ENCODE results near the gene ACAP1.
"Not testable (repeated sequence)": the region's sequence is repeated elsewhere in the genome, so short reads cannot be mapped to it uniquely, and the experiment has no call there.

Gene ACAP1

DNA sequence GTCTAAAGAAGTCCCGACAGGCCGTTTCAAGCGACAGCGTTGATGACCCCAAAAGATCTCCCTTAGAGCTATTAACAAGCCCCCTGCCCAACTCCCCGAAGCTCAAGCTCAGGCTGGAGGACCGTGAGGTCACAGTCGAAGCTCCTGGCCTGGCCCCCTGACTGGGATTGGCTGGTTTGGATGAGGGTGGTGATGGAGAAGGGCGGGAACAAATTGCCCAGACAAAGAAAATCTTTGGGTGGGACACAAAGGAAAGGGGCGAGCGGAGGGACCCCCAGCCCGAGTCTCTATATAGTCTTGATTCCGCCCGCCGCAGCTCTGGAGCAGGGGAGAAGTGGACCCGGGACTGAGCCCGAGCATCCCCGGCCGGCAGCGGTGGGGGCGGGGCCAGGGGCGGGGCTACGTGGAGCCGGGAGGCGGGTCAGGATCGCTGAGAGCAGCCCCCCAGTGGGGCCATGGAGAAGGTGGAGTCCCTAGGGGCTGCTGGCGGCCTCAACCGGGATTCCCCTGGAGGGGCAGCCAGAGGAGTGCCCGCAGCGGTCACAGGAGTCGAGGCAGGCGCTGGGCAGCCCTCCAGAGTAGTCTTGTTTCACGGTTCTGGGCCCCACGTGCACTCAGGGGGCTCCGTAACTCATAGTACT, 6.2 kb upstream of the ACAP1 start:
- DNase-seq (ENCODE audit: low read depth), result peak; percentile 59

DNA sequence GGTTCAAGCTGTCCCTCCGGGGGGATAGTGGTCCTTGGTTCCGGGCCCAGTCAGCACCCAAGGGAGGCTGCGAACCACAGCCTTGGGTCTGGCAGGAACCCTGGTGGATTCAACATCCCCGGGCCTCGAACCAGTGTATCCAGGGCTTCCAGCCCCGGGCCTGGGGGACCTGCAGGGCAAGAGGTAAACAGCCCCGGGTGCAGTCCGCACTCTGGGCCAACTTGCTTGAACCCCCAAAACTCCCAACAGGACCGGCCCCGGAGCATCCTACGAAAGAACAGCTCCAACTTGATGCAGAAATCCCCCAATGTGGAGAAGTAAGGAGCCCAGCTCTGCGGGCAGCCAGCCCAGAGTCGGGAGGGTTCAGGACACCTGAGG, 5.7 kb upstream of the ACAP1 start:
- no peak for DNase-seq (ENCODE audit: low read depth)

GRCh38 chr17:7332111-7332510, 4.2 kb upstream of the ACAP1 start:
- no peak for DNase-seq (ENCODE audit: low read depth)

GRCh38 chr17:7332600-7333069, 3.7 kb upstream of the ACAP1 start:
- DNase-seq (ENCODE audit: low read depth), result not testable (repeated sequence)

DNA sequence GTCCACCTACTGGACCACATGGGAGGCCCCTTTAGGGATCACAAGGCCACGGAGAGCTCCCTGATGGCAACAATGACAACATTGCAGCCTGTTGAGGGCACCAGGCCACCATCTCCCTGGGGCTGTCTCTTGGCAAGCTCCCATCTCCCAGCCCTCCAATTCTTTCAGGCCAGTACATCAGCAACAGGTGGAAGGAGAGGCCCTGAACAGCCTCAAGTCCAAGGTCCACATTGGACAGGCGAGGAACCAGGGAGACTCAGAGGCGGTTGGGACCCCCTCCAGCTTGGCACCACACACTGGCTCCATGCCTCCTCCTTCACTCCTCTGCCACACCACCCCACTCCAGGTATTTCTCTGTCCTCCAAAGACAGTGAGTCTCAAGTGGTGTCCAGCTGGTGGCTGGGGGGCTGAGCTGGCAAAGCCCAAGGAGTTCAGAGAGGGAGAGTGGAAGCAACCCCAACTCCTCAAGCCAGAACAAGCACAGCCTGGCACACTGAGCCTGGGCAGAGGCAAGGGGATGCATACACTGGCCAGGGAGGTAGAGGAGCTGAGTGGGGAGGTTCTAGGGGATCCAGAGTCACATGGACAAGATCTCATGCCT, 1.3 kb upstream of the ACAP1 start:
- DNase-seq (ENCODE audit: low read depth), result no peak

GRCh38 chr17:7335765-7336164, 564 bp upstream of the ACAP1 start:
- not testable (repeated sequence) for DNase-seq (ENCODE audit: low read depth)

GRCh38 chr17:7337600-7337999, 1.3 kb downstream of the ACAP1 start:
- DNase-seq (ENCODE audit: low read depth), result not testable (repeated sequence)

GRCh38 chr17:7340179-7340578, 3.9 kb downstream of the ACAP1 start:
- DNase-seq (ENCODE audit: low read depth), result no peak

GRCh38 chr17:7341842-7342241, 5.5 kb downstream of the ACAP1 start:
- DNase-seq (ENCODE audit: low read depth), result no peak

- no peak for DNase-seq (ENCODE audit: low read depth)
These were observed 6.9 kb downstream of the ACAP1 start for GRCh38 chr17:7343250-7343649.

- DNase-seq (ENCODE audit: low read depth), result no peak
These were observed 10.7 kb downstream of the ACAP1 start for GRCh38 chr17:7346761-7347614.

DNA sequence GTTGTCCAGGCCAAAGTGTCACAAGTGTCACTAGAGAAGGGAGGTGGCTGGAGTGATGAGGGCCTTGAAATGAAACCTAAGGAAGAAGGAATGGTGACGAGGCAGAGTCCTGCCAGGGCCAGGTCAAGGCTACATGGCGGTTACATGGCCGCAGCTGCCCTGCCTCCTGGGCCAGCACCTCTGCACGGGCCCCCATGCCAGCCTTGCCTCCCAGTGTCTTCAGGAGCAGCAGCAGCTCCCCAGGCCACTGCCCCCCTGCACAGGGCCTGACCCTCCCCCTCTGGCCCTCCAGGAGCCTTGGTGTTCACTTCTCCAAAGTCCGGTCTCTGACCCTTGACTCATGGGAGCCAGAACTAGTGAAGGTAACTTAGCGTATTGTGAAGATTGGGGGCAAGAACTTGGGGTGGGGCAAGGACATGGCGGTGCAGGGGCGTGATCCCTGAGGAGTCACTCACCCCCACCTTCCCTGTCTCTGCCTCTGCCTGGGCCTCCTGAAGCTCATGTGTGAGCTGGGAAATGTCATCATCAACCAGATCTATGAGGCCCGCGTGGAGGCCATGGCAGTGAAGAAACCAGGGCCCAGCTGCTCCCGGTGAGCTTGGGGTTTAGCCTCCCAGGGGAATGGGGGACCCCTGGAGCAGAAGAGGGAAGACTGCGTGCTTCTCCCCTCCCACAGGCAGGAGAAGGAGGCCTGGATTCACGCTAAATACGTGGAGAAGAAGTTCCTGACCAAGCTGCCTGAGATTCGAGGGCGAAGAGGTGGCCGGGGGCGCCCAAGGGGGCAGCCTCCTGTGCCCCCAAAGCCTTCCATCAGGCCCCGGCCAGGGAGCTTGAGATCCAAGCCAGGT, 11.5 kb downstream of the ACAP1 start:
- no peak for DNase-seq (ENCODE audit: low read depth)

- DNase-seq (ENCODE audit: low read depth), result no peak
These were observed 12.3 kb downstream of the ACAP1 start for GRCh38 chr17:7348478-7349242.

GRCh38 chr17:7351665-7352502, 15.6 kb downstream of the ACAP1 start, which contains the start of gene KCTD11:
TSS of gene KCTD11 (plus strand) at chr17:7352162.
- DNase-seq (ENCODE audit: low read depth), result peak; percentile 61

DNA sequence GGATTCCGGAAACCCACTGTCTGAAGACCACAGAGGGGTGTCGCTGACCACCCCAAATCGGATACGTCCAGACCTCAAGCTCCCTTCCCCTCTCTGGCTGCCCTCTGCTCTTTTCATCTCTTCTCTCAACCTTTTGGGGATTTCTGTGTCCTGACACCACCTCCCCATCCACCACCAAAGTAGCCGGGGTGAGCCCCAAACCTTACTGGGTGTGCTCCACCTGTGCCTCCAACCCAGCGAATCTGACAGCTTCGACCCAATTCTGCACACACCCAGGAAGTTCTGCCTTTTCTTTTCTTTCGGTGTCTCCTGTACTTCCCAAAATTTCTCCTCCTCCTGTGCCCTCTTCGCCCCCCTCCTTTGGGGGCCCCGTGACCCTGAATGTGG, 16.2 kb downstream of the ACAP1 start:
- DNase-seq (ENCODE audit: low read depth), result no peak

DNA sequence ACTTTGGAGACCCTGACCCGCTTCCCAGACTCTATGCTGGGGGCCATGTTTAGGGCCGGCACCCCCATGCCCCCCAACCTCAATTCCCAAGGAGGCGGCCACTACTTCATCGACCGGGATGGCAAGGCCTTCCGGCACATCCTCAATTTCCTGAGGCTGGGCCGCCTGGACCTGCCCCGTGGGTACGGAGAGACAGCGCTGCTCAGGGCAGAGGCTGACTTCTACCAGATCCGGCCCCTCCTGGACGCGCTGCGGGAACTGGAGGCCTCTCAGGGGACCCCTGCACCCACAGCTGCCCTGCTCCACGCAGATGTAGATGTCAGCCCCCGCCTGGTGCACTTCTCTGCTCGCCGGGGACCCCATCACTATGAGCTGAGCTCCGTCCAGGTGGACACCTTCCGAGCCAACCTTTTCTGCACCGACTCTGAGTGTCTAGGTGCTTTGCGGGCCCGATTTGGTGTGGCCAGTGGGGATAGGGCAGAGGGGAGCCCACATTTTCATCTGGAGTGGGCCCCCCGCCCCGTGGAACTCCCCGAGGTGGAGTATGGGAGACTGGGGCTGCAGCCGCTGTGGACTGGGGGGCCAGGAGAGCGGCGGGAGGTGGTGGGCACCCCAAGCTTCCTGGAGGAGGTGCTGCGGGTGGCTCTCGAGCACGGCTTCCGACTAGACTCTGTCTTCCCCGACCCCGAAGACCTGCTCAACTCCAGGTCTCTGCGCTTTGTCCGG, 16.7 kb downstream of the ACAP1 start:
- no peak for DNase-seq (ENCODE audit: low read depth)

DNA sequence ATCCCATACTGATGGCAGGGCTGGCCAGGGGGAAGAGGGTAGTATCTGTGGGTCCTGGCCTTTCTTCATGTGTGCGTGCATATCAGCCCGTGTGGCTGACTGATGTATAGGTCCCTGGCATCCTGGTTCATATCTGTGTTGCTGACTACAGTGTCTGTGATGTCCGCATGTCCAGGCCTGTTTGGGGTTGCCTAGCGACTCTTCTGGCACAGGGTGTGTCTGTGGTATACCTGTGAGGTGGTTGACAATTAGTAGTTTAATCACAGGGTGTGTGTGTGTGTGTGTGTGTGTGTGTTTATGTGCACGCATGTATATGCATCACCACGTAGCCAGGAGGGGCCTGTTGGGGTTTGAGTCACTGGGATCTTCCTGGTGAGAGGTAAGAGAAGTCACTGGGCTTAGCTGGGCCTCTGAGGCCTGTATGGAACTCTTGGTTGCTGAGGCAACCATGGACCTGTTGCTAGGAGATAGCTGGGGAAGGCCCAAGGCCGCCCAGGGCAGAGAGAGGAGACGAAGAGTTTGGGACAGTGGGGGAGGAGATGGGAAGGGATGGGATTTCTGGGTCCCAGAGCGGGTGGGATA, 18.0 kb downstream of the ACAP1 start:
- no peak for DNase-seq (ENCODE audit: low read depth)

- no peak for DNase-seq (ENCODE audit: low read depth)
These were observed 18.7 kb downstream of the ACAP1 start, which contains the start of gene TMEM95 for GRCh38 chr17:7355053-7355452. TSS of gene TMEM95 (plus strand) at chr17:7355156. CDS start at chr17:7355205, 49 bp downstream.

- no peak for DNase-seq (ENCODE audit: low read depth)
These were observed 19.2 kb downstream of the ACAP1 start for GRCh38 chr17:7355573-7355972.

All from activated T-cell treated with anti-CD3 and anti-CD28 coated beads for 1 hour (primary cell).